Heart right ventricle (tissue), 16 donors: ENCODE results near the gene NCAM1. TPM values are rescaled to one million over a fixed set of nuclear protein-coding genes. Genes with fewer than 3 reads are reported as not detected.
A peak's percentile ranks its signal among the peaks of the same experiment; 100 is the strongest.

Experiments used
- ATAC-seq, 8 donors: fragments of 200-7000 bp; cut with Tn5 transposase; one replicate each; pipeline ENCODE4 v1.9.1; 2020; ENCODE audit warnings: mild to moderate bottlenecking in 8 of 8, moderate library complexity in 8 of 8, moderate number of reproducible peaks in 1 of 8
- DNase-seq, 2 donors: peaks; one replicate each; pipeline ENCODE4 v3.0.0-alpha.2; 2020
- H3K27ac ChIP-seq, 10 donors: fragments of 200-600 bp; sonication (generic) in 2 of 10; one replicate each; pipeline versions ENCODE4 v1.5.0 to v1.8.0; 2020 to 2022; ENCODE audit warnings: mild to moderate bottlenecking in 3 of 10
- H3K27me3 ChIP-seq, 7 donors: fragments of 200-600 bp; one replicate each; pipeline ENCODE4 v1.8.0; 2021 to 2022; ENCODE audit warnings: mild to moderate bottlenecking in 2 of 7
- H3K36me3 ChIP-seq, 9 donors: fragments of 200-600 bp; sonication (generic) in 1 of 9; one replicate each; pipeline versions ENCODE4 v1.5.0 to v1.8.0; 2020 to 2022; ENCODE audit warnings: mild to moderate bottlenecking in 2 of 9
- H3K4me1 ChIP-seq, 9 donors: fragments of 200-600 bp; sonication (generic) in 1 of 9; one replicate each; pipeline versions ENCODE4 v1.5.0 to v1.8.0; 2020 to 2022; ENCODE audit warnings: mild to moderate bottlenecking in 4 of 9
- H3K4me3 ChIP-seq, 10 donors: fragments of 200-600 bp; sonication (generic) in 2 of 10; one replicate each; pipeline versions ENCODE4 v1.5.0 to v1.8.0; 2020 to 2022; ENCODE audit warnings: mild to moderate bottlenecking in 7 of 10, moderate library complexity in 2 of 10
- H3K9me3 ChIP-seq, 11 donors: fragments of 200-600 bp in 10 of 11; sonication (generic) in 2 of 11; one replicate each; pipeline versions ENCODE4 v1.5.0 to v1.8.0; 2013 to 2022; ENCODE audit warnings: mild to moderate bottlenecking in 2 of 11, control low read depth in 1 of 11, moderate library complexity in 1 of 11
- CTCF ChIP-seq, 9 donors: fragments of 200-600 bp; sonication (generic) in 2 of 9; IDR thresholded peaks; one replicate each; pipeline versions ENCODE4 v1.5.0 to v1.8.0; 2021 to 2022; ENCODE audit warnings: antibody characterized with exemption in 9 of 9, mild to moderate bottlenecking in 5 of 9, moderate library complexity in 1 of 9
- WGBS, 2 donors: extraction: QIAGEN DNeasy Blood & Tissue Kit; methylation state at CpG; one replicate each; pipeline ENCODE4 v1.1.7; 2013; ENCODE audit warnings: inconsistent platforms in 1 of 2; 5-methylcytosine and 5-hydroxymethylcytosine counted together
- intact Hi-C, 10 donors: fragments of 100-400 bp; cut with DNase I; formaldehyde crosslinking; loops; one replicate each; pipeline versions ENCODE4 v1.11.1 to v1.14.2; 2022
- polyA plus RNA-seq, 2 donors: library from polyadenylated mRNA; stranded (reverse); fragments of 200-250 nt; gene quantifications; one replicate each; pipeline ENCODE4 v1.2.3, GENCODE V29; 2013
- total RNA-seq, 10 donors: library from RNA; stranded (reverse); fragmentation: NEBNext Ultra II Directional in 3 of 10; extraction: Animal tissue kit (Norgen Biotek cat#: 25700) in 3 of 10; gene quantifications; one replicate each; pipeline versions ENCODE4 v1.2.1 to v1.2.4, GENCODE V29; 2021 to 2023
- donor health status: Arrhythmogenic right ventricular cardiomyopathy.
- donor health status: ischemic (EF 13 %, LVEDD 7.1; RV severe dilation, severe dysfunction).
- donor health status: healthy with polysubstance abuse.
- donor health status: DM: no; HTN: yes; CAD: no.
- donor health status: DM: no; HTN: no; CAD: no.
- donor health status: ischemic (EF 25% LVEDD 6.9; RV normal size, moderate dysfunction).
- donor health status: ischemic (EF 25% LVEDD 5.7; RV mildly dilated, moderate dysfunction).
- donor health status: healthy.
- donor health status: DM: yes; HTN: yes; CAD: no.
- donor health status: Ischemic cardiomyopathy.
- donor health status: ischemic (EF 35%, LVEDD 5.7; RV mildly dilated, moderate dysfunction).
- donor health status: nonischemic (EF 11% LVEDD 7.7; RV severe dilation, severe dysfunction).
- donor health status: DM: yes; HTN: yes; CAD: no.
- donor health status: PGD.
- donor health status: ischemic (EF 29% LVEDD 5.4; RV normal size, mild dysfunction).
- donor health status: nonischemic (EF 23%, LVEDD 6.1; RV moderate dilation, normal function).

NCAM1 gene
- total and polyA plus RNA-seq, 12 donors, result 76.8 to 454 (median 328) TPM

- no peaks in the 10 kb centered on the region for H3K9me3 ChIP-seq
- peaks cover 0 to 52% (median 17%) of the 10 kb centered on the region in 9 donors for H3K4me1 ChIP-seq
- peak in 5 of 8 donors; percentile 43 to 78 (median 52) for ATAC-seq
- peaks cover 0 to 4% (median 0%) of the 10 kb centered on the region in 7 donors for H3K27me3 ChIP-seq
- no peak overlapping the region for H3K4me3 ChIP-seq
- WGBS, 2 donors, result 52 to 59% methylated on average over 8 to 9 of the region's 9 CpGs
- H3K36me3 ChIP-seq, result no peaks in the 10 kb centered on the region
- peak overlapping the region in 9 of 10 donors; percentile 39 to 83 (median 75) for H3K27ac ChIP-seq
- no peak for DNase-seq
- no peak for TF ChIP-seq CTCF (IDR thresholded peaks at IDR 0.05)
- intact Hi-C loops, result loop anchor here in 1 of 10 donors (2.0 kb wide), 1 partner anchor 141 kb away; no protein-coding TSS in a partner anchor
Observed at GRCh38 chr11:113103932-113104690, 142.9 kb downstream of the NCAM1 start.

GRCh38 chr11:113104691-113105251 is 143.6 kb downstream of the NCAM1 start:
- WGBS, 2 donors, result 62 to 68% methylated on average over 4 of the region's 4 CpGs
- no peak for DNase-seq
- intact Hi-C loops, result loop anchor here in 1 of 10 donors (2.0 kb wide), 1 partner anchor 142 kb away; no protein-coding TSS in a partner anchor
- Histone ChIP-seq H3K4me1 (peaks cover 0 to 56% (median 17%) of the 10 kb centered on the region in 9 donors), H3K9me3 (no peaks in the 10 kb centered on the region), H3K27me3 (peaks cover 0 to 4% (median 0%) of the 10 kb centered on the region in 7 donors), H3K36me3 (no peaks in the 10 kb centered on the region), H3K27ac (peak overlapping the region; percentile 38 to 83 (median 74)), H3K4me3 (no peak overlapping the region)
- no peak for TF ChIP-seq CTCF (IDR thresholded peaks at IDR 0.05)
- ATAC-seq, result peak in 1 of 8 donors; percentile 5

GRCh38 chr11:113105592-113105991 is 144.4 kb downstream of the NCAM1 start:
- ATAC-seq, result peak; percentile 81 to 92 (median 86)
- Histone ChIP-seq H3K27me3 (peaks cover 0 to 4% (median 0%) of the 10 kb centered on the region in 7 donors), H3K27ac (peak overlapping the region; percentile 38 to 83 (median 74)), H3K9me3 (no peaks in the 10 kb centered on the region), H3K4me3 (no peak overlapping the region), H3K36me3 (no peaks in the 10 kb centered on the region), H3K4me1 (peaks cover 0 to 65% (median 17%) of the 10 kb centered on the region in 9 donors)
- intact Hi-C loops, result loop anchor here in 1 of 10 donors (2.0 kb wide), 1 partner anchor 143 kb away; no protein-coding TSS in a partner anchor
- peak in 1 of 2 donors; percentile 11 for DNase-seq
- TF ChIP-seq CTCF (IDR thresholded peaks at IDR 0.05), result no peak
- WGBS, 2 donors, result 61 to 66% methylated on average over 2 of the region's 2 CpGs

GRCh38 chr11:113106507-113106906 is 145.3 kb downstream of the NCAM1 start:
- H3K27ac ChIP-seq, result peak overlapping the region in 9 of 10 donors; percentile 1 to 83 (median 37)
- no peak for DNase-seq
- no peaks in the 10 kb centered on the region for H3K36me3 ChIP-seq
- H3K4me3 ChIP-seq, result no peak overlapping the region
- no peaks in the 10 kb centered on the region for H3K9me3 ChIP-seq
- no peak for TF ChIP-seq CTCF (IDR thresholded peaks at IDR 0.05)
- WGBS, 2 donors, result 25% methylated on average over 2 of the region's 2 CpGs
- ATAC-seq, result no peak
- intact Hi-C loops, result no loop called here
- peaks cover 0 to 63% (median 17%) of the 10 kb centered on the region in 9 donors for H3K4me1 ChIP-seq
- peaks cover 0 to 4% (median 0%) of the 10 kb centered on the region in 7 donors for H3K27me3 ChIP-seq
